Measurements from ENCODE around the gene YWHAG.

GRCh38 chr7:76285604-76286374, 73.0 kb downstream of the YWHAG start:
- TF ChIP-seq CTCF (conservative IDR thresholded peaks at IDR 0.05; ENCODE audit: low read length) (no peak), EZH2phosphoT487 (IDR thresholded peaks at IDR 0.05; ENCODE audit: borderline replicate concordance) (no peak)
